Endodermal cell (in vitro differentiated cells): ENCODE measurements around the gene PLPP3. TPM values are rescaled to one million over a fixed set of nuclear protein-coding genes. Genes with fewer than 3 reads are reported as not detected.

ENCODE experiments used
- DNase-seq: peaks from one replicate; pipeline ENCODE4 v3.0.0-alpha.2; 2017
- H3K27ac ChIP-seq: 2 replicates; pipeline ENCODE4 v1.5.1; 2013; ENCODE audit warnings: mild to moderate bottlenecking, low read depth, low read length, moderate library complexity
- H3K27me3 ChIP-seq: 2 replicates; pipeline ENCODE4 v1.6.1; 2013; ENCODE audit warnings: mild to moderate bottlenecking, low read length, moderate library complexity; ENCODE audit not compliant: insufficient read depth, control insufficient read depth, poor library complexity, severe bottlenecking
- H3K36me3 ChIP-seq: 2 replicates; pipeline ENCODE4 v1.7.0; 2013; ENCODE audit warnings: mild to moderate bottlenecking, low read length, moderate library complexity; ENCODE audit not compliant: control insufficient read depth, insufficient read depth
- H3K4me1 ChIP-seq: one replicate; pipeline ENCODE4 v1.7.0; 2013; ENCODE audit warnings: low read length; ENCODE audit not compliant: control insufficient read depth, insufficient read depth
- H3K4me3 ChIP-seq: 2 replicates; pipeline ENCODE4 v1.5.1; 2013; ENCODE audit warnings: mild to moderate bottlenecking, low read length, moderate library complexity
- H3K9ac ChIP-seq: 2 replicates; pipeline ENCODE4 v1.6.1; 2013; ENCODE audit warnings: mild to moderate bottlenecking, low read length, moderate library complexity; ENCODE audit not compliant: poor library complexity, severe bottlenecking; ENCODE audit errors: extremely low read depth
- H3K9me3 ChIP-seq: 2 replicates; pipeline ENCODE4 v1.6.1; 2013; ENCODE audit warnings: mild to moderate bottlenecking, low read length, moderate library complexity; ENCODE audit not compliant: control insufficient read depth
- H3K27ac Mint-ChIP-seq: 2 replicates; pipeline ENCODE4 v1.8.0; 2020; ENCODE audit warnings: mixed read lengths
- H3K27me3 Mint-ChIP-seq: 2 replicates; pipeline ENCODE4 v1.8.0; 2021; ENCODE audit warnings: mild to moderate bottlenecking, mixed read lengths; ENCODE audit not compliant: insufficient read depth
- H3K36me3 Mint-ChIP-seq: 2 replicates; pipeline ENCODE4 v1.8.0; 2020; ENCODE audit warnings: low read depth, mixed read lengths
- H3K4me1 Mint-ChIP-seq: 2 replicates; pipeline ENCODE4 v1.8.0; 2020; ENCODE audit warnings: mixed read lengths
- H3K4me3 Mint-ChIP-seq: 2 replicates; pipeline ENCODE4 v1.8.0; 2020; ENCODE audit warnings: mild to moderate bottlenecking, moderate library complexity, mixed read lengths
- H3K9me3 Mint-ChIP-seq: 2 replicates; pipeline ENCODE4 v1.8.0; 2020; ENCODE audit warnings: mild to moderate bottlenecking, mixed read lengths
- CTCF ChIP-seq: fragments of 200-600 bp; sonication (generic); conservative IDR thresholded peaks from 2 replicates; pipeline ENCODE4 v1.5.0; 2021; ENCODE audit warnings: antibody characterized with exemption, mild to moderate bottlenecking
- WGBS, 2 experiments: methylation state at CpG; one replicate each; pipeline versions ENCODE4 v1.1.5 to v1.1.7; 2013; ENCODE audit warnings: missing lambda C conversion rate in 2 of 2, mixed read lengths in 1 of 2; ENCODE audit not compliant: insufficient coverage in 1 of 2, insufficient read length in 1 of 2; 5-methylcytosine and 5-hydroxymethylcytosine counted together
- total RNA-seq, 2 donors: library from RNA; stranded (reverse); fragmentation: NEBNext Ultra II Directional in 1 of 2; extraction: Animal tissue kit (Norgen Biotek cat#: 25700) in 1 of 2; gene quantifications; 2 replicates in 1 of 2; 3 replicates in 1 of 2; pipeline ENCODE4 v1.2.1, GENCODE V29; 2021

PLPP3 gene
- total RNA-seq, 2 donors from 2014 or later: 39.2 to 55.2 TPM

GRCh38 chr1:56569661-56570060, 9.7 kb downstream of the PLPP3 start:
- peaks cover 9% of the 10 kb centered on the region for H3K4me1 ChIP-seq

GRCh38 chr1:56566994-56567393, 12.4 kb downstream of the PLPP3 start:
- Histone ChIP-seq H3K27ac (peak overlapping the region; percentile 71), H3K9me3 (no peaks in the 10 kb centered on the region), H3K36me3 (no peaks in the 10 kb centered on the region), H3K4me3 (no peak overlapping the region), H3K27me3 (no peaks in the 10 kb centered on the region), H3K9ac (no peak overlapping the region), H3K4me1 (peaks cover 21% of the 10 kb centered on the region)
- 48 to 66% methylated on average over 3 to 5 of the region's 5 CpGs for WGBS, 2 experiments
- peak; percentile 59 for DNase-seq
- Mint-ChIP-seq H3K4me3 (no peak overlapping the region), H3K36me3 (peaks cover 14% of the 10 kb centered on the region), H3K27me3 (no peaks in the 10 kb centered on the region), H3K9me3 (no peaks in the 10 kb centered on the region), H3K4me1 (peaks cover 74% of the 10 kb centered on the region), H3K27ac (peak overlapping the region; percentile 73)
- no peak for TF ChIP-seq CTCF

More at GRCh38 chr1:56569661-56570060, 9.7 kb downstream of the PLPP3 start:
- peaks cover 62% of the 10 kb centered on the region for H3K4me1 Mint-ChIP-seq
- H3K9ac ChIP-seq: no peak overlapping the region
- 87% methylated on average over 1 of the region's 1 CpG; no CpG with 5 or more reads in 1 of the 2 experiments for WGBS, 2 experiments
- H3K27ac Mint-ChIP-seq: no peak overlapping the region
- H3K4me3 ChIP-seq: no peak overlapping the region
- no peak for DNase-seq
- no peak for TF ChIP-seq CTCF
- H3K9me3 Mint-ChIP-seq: no peaks in the 10 kb centered on the region
- H3K36me3 Mint-ChIP-seq: peaks cover 24% of the 10 kb centered on the region
- no peak overlapping the region for H3K27ac ChIP-seq
- H3K4me3 Mint-ChIP-seq: no peak overlapping the region
- H3K36me3 ChIP-seq: no peaks in the 10 kb centered on the region
- no peaks in the 10 kb centered on the region for H3K9me3 ChIP-seq
- no peaks in the 10 kb centered on the region for H3K27me3 ChIP-seq
- H3K27me3 Mint-ChIP-seq: no peaks in the 10 kb centered on the region

GRCh38 chr1:56566061-56566744, 13.2 kb downstream of the PLPP3 start:
- DNase-seq: peak; percentile 54
- no peaks in the 10 kb centered on the region for H3K27me3 Mint-ChIP-seq
- H3K9ac ChIP-seq: no peak overlapping the region
- H3K4me3 ChIP-seq: no peak overlapping the region
- 76 to 100% methylated on average over 2 to 9 of the region's 9 CpGs for WGBS, 2 experiments
- H3K27ac ChIP-seq: peak overlapping the region; percentile 71
- no peak for TF ChIP-seq CTCF
- H3K4me3 Mint-ChIP-seq: no peak overlapping the region
- peaks cover 21% of the 10 kb centered on the region for H3K4me1 ChIP-seq
- no peaks in the 10 kb centered on the region for H3K9me3 ChIP-seq
- H3K27ac Mint-ChIP-seq: peak overlapping the region; percentile 20
- H3K36me3 Mint-ChIP-seq: peaks cover 15% of the 10 kb centered on the region
- no peaks in the 10 kb centered on the region for H3K36me3 ChIP-seq
- H3K27me3 ChIP-seq: no peaks in the 10 kb centered on the region
- H3K4me1 Mint-ChIP-seq: peaks cover 69% of the 10 kb centered on the region
- H3K9me3 Mint-ChIP-seq: no peaks in the 10 kb centered on the region
